Upper lobe of right lung (tissue), 1 donor: ENCODE data around the gene SP9. TPM values are rescaled to one million over a fixed set of nuclear protein-coding genes. Genes with fewer than 3 reads are reported as not detected.
"Not testable (repeated sequence)": the region's sequence is repeated elsewhere in the genome, so short reads cannot be mapped to it uniquely, and the experiment has no call there.

Experiments
- ATAC-seq: fragments of 200-7000 bp; cut with Tn5 transposase; one replicate; pipeline ENCODE4 v1.9.1; 2020; ENCODE audit warnings: mild to moderate bottlenecking, moderate library complexity
- DNase-seq: peaks from one replicate; pipeline ENCODE4 v3.0.0-alpha.2; 2020
- H3K27ac ChIP-seq: fragments of 200-600 bp; one replicate; pipeline ENCODE4 v1.8.0; 2022
- H3K27me3 ChIP-seq: fragments of 200-600 bp; one replicate; pipeline ENCODE4 v1.8.0; 2022; ENCODE audit warnings: mild to moderate bottlenecking
- H3K36me3 ChIP-seq: fragments of 200-600 bp; one replicate; pipeline ENCODE4 v1.8.0; 2022
- H3K4me1 ChIP-seq: fragments of 200-600 bp; one replicate; pipeline ENCODE4 v1.8.0; 2022
- H3K4me3 ChIP-seq: fragments of 200-600 bp; one replicate; pipeline ENCODE4 v1.8.0; 2022; ENCODE audit warnings: mild to moderate bottlenecking
- H3K9me3 ChIP-seq: fragments of 200-600 bp; one replicate; pipeline ENCODE4 v1.8.0; 2022
- CTCF ChIP-seq: fragments of 200-600 bp; IDR thresholded peaks from one replicate; pipeline ENCODE4 v1.8.0; 2022; ENCODE audit warnings: antibody characterized with exemption
- intact Hi-C: fragments of 100-400 bp; cut with DNase I; formaldehyde crosslinking; loops from one replicate; pipeline ENCODE4 v1.11.0; 2022
- total RNA-seq: library from RNA; stranded (reverse); fragmentation: NEBNext Ultra II Directional; extraction: Animal tissue kit (Norgen Biotek cat#: 25700); gene quantifications from one replicate; pipeline ENCODE4 v1.2.1, GENCODE V29; 2021
- donor health status: DM: no; HTN: yes; CAD: no; lungs with severe emphysema.

Gene SP9
- total RNA-seq, 1 donor from 2014 or later = not detected

DNA sequence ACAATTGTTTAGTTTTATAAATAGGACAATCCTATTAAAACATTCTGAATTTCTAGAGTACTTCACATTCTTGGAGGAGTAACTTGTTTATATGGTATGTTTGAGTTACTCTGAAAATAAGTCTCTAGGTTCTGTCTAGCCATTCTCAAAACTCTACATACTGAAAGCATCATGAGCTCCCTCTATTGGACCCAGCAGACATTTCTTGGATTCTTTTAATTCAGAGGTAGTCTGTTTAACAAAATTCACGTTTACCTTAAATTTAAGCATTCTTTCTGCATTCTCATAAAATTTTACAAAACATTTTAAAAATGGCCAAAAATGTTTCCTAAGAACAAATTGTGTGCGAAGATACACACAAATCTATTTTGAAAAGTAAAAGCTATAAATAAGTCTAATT is 15.3 kb downstream of the SP9 start:
- H3K9me3 ChIP-seq = no peaks in the 10 kb centered on the region
- DNase-seq (no peak), ATAC-seq (no peak)
- no peaks in the 10 kb centered on the region for H3K4me1 ChIP-seq
- intact Hi-C loops = no loop called here
- H3K27me3 ChIP-seq = peaks cover 4% of the 10 kb centered on the region
- TF ChIP-seq CTCF = peak; percentile 22
- no peak overlapping the region for H3K27ac ChIP-seq
- H3K36me3 ChIP-seq = peaks cover 38% of the 10 kb centered on the region
- H3K4me3 ChIP-seq = no peak overlapping the region

DNA sequence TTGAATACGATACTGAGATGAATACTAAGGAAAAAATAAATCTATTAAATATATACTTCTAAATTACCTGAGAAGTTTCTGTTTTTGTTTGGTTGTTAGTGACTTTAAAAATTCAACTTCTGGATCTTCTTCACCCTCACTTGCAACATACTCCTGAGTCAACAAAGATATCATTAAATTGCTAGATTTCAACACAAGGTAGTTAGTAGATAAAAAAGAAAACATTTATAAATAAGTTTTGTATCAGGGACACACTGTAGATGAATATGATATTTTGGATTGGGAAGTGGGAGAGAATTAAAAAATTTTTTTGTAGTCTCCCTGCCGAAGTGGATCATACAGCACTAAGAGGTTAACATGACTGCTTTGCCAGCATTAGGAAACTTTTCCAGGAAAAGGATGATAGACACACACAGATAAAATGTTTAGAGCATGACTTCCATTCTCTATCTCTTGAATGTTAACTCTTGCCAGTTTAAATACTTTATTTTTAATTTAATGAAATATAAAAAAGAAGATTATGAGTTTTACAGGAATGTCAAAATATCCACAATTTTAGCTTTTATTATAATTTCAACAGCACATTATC is 15.9 kb downstream of the SP9 start:
- Histone ChIP-seq H3K36me3 (peaks cover 38% of the 10 kb centered on the region), H3K27me3 (no peaks in the 10 kb centered on the region), H3K4me3 (no peak overlapping the region), H3K9me3 (no peaks in the 10 kb centered on the region), H3K4me1 (no peaks in the 10 kb centered on the region), H3K27ac (no peak overlapping the region)
- no peak for ATAC-seq
- intact Hi-C loops = no loop called here
- TF ChIP-seq CTCF = no peak
- DNase-seq = no peak

- intact Hi-C loops = no loop called here
- H3K27ac ChIP-seq = no peak overlapping the region
- DNase-seq = no peak
- TF ChIP-seq CTCF = no peak
- ATAC-seq = no peak
- peaks cover 42% of the 10 kb centered on the region for H3K36me3 ChIP-seq
- no peak overlapping the region for H3K4me3 ChIP-seq
- H3K9me3 ChIP-seq = no peaks in the 10 kb centered on the region
- no peaks in the 10 kb centered on the region for H3K4me1 ChIP-seq
- H3K27me3 ChIP-seq = no peaks in the 10 kb centered on the region
These were observed 18.2 kb downstream of the SP9 start for GRCh38 chr2:174353004-174353403.

DNA sequence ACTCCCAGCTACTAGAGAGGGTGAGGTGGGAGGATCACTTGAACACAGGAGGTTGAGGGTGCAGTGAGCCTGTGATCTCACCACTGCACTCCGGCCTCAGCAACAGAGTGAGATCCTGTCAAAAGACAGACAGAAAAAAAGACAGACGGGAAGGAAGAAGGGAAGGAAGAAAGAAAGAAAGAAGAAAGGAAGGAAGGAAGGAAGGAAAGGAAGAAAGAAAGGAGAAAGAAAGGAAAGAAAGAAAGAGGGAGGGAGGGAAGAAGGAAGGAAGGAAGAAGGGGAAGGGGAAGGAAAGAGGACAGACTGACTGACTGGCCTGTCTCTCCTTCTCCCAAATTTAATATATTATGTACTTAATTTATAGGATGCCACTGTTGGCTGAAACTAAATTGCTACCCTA is 21.6 kb downstream of the SP9 start:
- Histone ChIP-seq H3K27me3 (no peaks in the 10 kb centered on the region), H3K4me1 (no peaks in the 10 kb centered on the region), H3K4me3 (no peak overlapping the region), H3K27ac (no peak overlapping the region), H3K9me3 (no peaks in the 10 kb centered on the region), H3K36me3 (peaks cover 26% of the 10 kb centered on the region)
- TF ChIP-seq CTCF = no peak
- intact Hi-C loops = no loop called here
- ATAC-seq (no peak), DNase-seq (no peak)

- H3K4me3 ChIP-seq, intact Hi-C loops, H3K4me1 ChIP-seq, ATAC-seq, H3K9me3 ChIP-seq, H3K27ac ChIP-seq, DNase-seq, H3K27me3 ChIP-seq: not testable (repeated sequence)
- peaks cover 27% of the 10 kb centered on the region for H3K36me3 ChIP-seq
These were observed 24.9 kb downstream of the SP9 start for GRCh38 chr2:174359663-174360062.

DNA sequence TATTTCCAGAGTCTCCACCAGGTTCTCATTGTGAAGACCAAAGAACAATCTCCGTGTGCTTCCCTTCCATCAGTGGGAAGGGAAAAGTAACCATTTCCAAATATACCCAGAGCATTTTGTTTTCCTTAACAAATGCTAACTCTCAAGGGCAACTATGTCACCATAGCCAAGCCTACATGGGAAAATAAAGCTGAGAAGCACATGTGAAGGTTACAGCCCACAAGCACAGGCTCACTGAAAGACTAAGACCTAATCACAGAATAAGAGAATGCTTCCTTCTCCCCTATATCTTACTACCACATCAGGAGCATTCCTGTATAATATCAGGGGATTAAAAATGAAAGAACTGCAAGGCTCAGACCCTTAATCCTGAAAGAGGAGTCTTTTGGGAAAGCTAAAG is 28.2 kb downstream of the SP9 start:
- TF ChIP-seq CTCF = no peak
- intact Hi-C loops = no loop called here
- ATAC-seq (no peak), DNase-seq (no peak)
- Histone ChIP-seq H3K36me3 (peaks cover 20% of the 10 kb centered on the region), H3K27me3 (no peaks in the 10 kb centered on the region), H3K4me3 (no peak overlapping the region), H3K4me1 (no peaks in the 10 kb centered on the region), H3K27ac (no peak overlapping the region), H3K9me3 (no peaks in the 10 kb centered on the region)

- ATAC-seq, H3K4me1 ChIP-seq, H3K4me3 ChIP-seq, DNase-seq, H3K27ac ChIP-seq, intact Hi-C loops, H3K9me3 ChIP-seq, H3K27me3 ChIP-seq: not testable (repeated sequence)
- peaks cover 13% of the 10 kb centered on the region for H3K36me3 ChIP-seq
These were observed 28.9 kb downstream of the SP9 start for GRCh38 chr2:174363492-174364225.
